ENCODE measurements around the gene CD59. TPM values are rescaled to one million over a fixed set of nuclear protein-coding genes. Genes with fewer than 3 reads are reported as not detected.

The CD59 gene
- total and polyA plus RNA-seq, 2 donors (not counting 3 experiments of a cell fraction or from before 2014, with no cell fraction given): 992 to 1,084 TPM

- H3K9me1 ChIP-seq (replicated peaks; ENCODE audit: control insufficient read depth, extremely low read depth, insufficient read depth, low read length): no peaks in the 10 kb centered on the region
- CTCF ChIA-PET: interaction anchor here (1.4 to 6.3 kb wide), 5 partner anchors 13 to 33 kb away, joined by 4 to 52 read pairs (median 6); partner anchors contain the start of gene CD59
- intact Hi-C loops (cut with micrococcal nuclease): loop anchor here (1.0 kb wide), 3 partner anchors 13 to 33 kb away; partner anchors contain the start of gene CD59
- TF ChIP-seq MAX (IDR thresholded peaks at IDR 0.05; ENCODE audit: insufficient read depth, insufficient read length) (no peak), POLR2A (IDR thresholded peaks at IDR 0.05; ENCODE audit: low read depth, low read length) (peak; percentile 70), EZH2 (IDR thresholded peaks at IDR 0.05; ENCODE audit: borderline replicate concordance, low read depth, low read length, severe bottlenecking) (no peak), GATA2 (IDR thresholded peaks at IDR 0.05; ENCODE audit: insufficient read depth, insufficient read length, low read depth, low read length) (peak; percentile 73), MYC (IDR thresholded peaks at IDR 0.05; ENCODE audit: low read depth, low read length) (no peak), FOS (IDR thresholded peaks at IDR 0.05; ENCODE audit: borderline replicate concordance, insufficient read depth, low read length) (peak; percentile 90), JUN (IDR thresholded peaks at IDR 0.05; ENCODE audit: borderline replicate concordance, insufficient read depth, insufficient read length, low read depth) (peak; percentile 96), POLR2AphosphoS5 (IDR thresholded peaks at IDR 0.05; ENCODE audit: insufficient read depth, low read depth, low read length) (peak; percentile 15)
- TF ChIP-seq, protein P1, sequence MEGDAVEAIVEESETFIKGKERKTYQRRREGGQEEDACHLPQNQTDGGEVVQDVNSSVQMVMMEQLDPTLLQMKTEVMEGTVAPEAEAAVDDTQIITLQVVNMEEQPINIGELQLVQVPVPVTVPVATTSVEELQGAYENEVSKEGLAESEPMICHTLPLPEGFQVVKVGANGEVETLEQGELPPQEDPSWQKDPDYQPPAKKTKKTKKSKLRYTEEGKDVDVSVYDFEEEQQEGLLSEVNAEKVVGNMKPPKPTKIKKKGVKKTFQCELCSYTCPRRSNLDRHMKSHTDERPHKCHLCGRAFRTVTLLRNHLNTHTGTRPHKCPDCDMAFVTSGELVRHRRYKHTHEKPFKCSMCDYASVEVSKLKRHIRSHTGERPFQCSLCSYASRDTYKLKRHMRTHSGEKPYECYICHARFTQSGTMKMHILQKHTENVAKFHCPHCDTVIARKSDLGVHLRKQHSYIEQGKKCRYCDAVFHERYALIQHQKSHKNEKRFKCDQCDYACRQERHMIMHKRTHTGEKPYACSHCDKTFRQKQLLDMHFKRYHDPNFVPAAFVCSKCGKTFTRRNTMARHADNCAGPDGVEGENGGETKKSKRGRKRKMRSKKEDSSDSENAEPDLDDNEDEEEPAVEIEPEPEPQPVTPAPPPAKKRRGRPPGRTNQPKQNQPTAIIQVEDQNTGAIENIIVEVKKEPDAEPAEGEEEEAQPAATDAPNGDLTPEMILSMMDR (IDR thresholded peaks at IDR 0.05; ENCODE audit: extremely low read depth in 1 of 2, insufficient read depth in 1 of 2, low read depth in 1 of 2, low read length in 2 of 2): no peak
- peaks cover 60% of the 10 kb centered on the region for H3K4me1 ChIP-seq (ENCODE audit: control insufficient read depth, extremely low read depth, insufficient read depth, low read length)
- peaks cover 95% of the 10 kb centered on the region for H3K79me2 ChIP-seq (ENCODE audit: control insufficient read depth, insufficient read depth, low read length)
- no peaks in the 10 kb centered on the region for H3K9me3 ChIP-seq (replicated peaks; ENCODE audit: control insufficient read depth, insufficient read depth, low read length)
- FAIRE-seq (peak; percentile 96), DNase-seq (ENCODE audit: low read depth, low spot score) (peak; percentile 91)
- dilution Hi-C loops (cut with MboI; ENCODE audit: extremely low pct_ligation_motif_present, low sequenced_read_pairs): no loop called here
- no peaks in the 10 kb centered on the region for H4K20me1 ChIP-seq (replicated peaks; ENCODE audit: control insufficient read depth, extremely low read depth, insufficient read depth, low read length)
- POLR2A ChIA-PET: interaction anchor here (1.4 kb wide), 1 partner anchor 13 kb away, joined by 3 read pairs; the partner anchor contains the start of gene CD59
- peak overlapping the region; percentile 99 for H3K27ac ChIP-seq (ENCODE audit: insufficient read depth, low read depth, low read length)
- peaks cover 18 to 24% of the 10 kb centered on the region in 2 experiments for H3K36me3 ChIP-seq (ENCODE audit: control insufficient read depth in 2 of 2, extremely low read depth in 1 of 2, insufficient read depth in 2 of 2, low read length in 2 of 2)
- no TSS peak for BruUV-seq (replicated peaks)
- H3K4me2 ChIP-seq (ENCODE audit: insufficient read depth, low read length): peak overlapping the region; percentile 60
- H3K27me3 ChIP-seq (ENCODE audit: control insufficient read depth in 2 of 2, insufficient read depth in 2 of 2, low read length in 2 of 2): no peaks in the 10 kb centered on the region
- H3K9ac ChIP-seq (replicated peaks; ENCODE audit: extremely low read depth, insufficient read depth, low read length): peak overlapping the region; percentile 81
- no peak overlapping the region for H3K4me3 ChIP-seq (replicated peaks in 1 of 3; ENCODE audit: insufficient read depth in 1 of 3, low read depth in 1 of 3, low read length in 3 of 3)
- no peak overlapping the region for H2AFZ ChIP-seq (ENCODE audit: low read depth, low read length)
Measured at GRCh38 chr11:33723238-33723881, 12.9 kb downstream of the CD59 start.

Measured in endothelial cell of umbilical vein (primary cell).